ENCODE results near the gene CDKL5.

CDKL5 gene

GRCh38 chrX:18649498-18649951, 224.1 kb downstream of the CDKL5 start:
- peak; percentile 7 for DNase-seq (ENCODE audit: low read depth)
- Histone ChIP-seq H3K4me3 (ENCODE audit: low read length) (no peak overlapping the region), H3K9ac (ENCODE audit: low read length) (no peak overlapping the region), H3K36me3 (ENCODE audit: control insufficient read depth, insufficient read depth, low read length, severe bottlenecking) (no peaks in the 10 kb centered on the region), H3K27me3 (replicated peaks; ENCODE audit: control insufficient read depth, insufficient read depth, low read length) (peaks cover 3% of the 10 kb centered on the region), H3K4me1 (ENCODE audit: control insufficient read depth, insufficient read depth, low read length) (no peaks in the 10 kb centered on the region), H3K9me3 (ENCODE audit: control insufficient read depth, low read length) (no peaks in the 10 kb centered on the region)

- DNase-seq (ENCODE audit: low read depth) = no peak
- H3K9ac ChIP-seq (ENCODE audit: low read length) = no peak overlapping the region
- H3K27me3 ChIP-seq (replicated peaks; ENCODE audit: control insufficient read depth, insufficient read depth, low read length) = peaks cover 3% of the 10 kb centered on the region
- no peaks in the 10 kb centered on the region for H3K36me3 ChIP-seq (ENCODE audit: control insufficient read depth, insufficient read depth, low read length, severe bottlenecking)
- H3K4me3 ChIP-seq (ENCODE audit: low read length) = no peak overlapping the region
- no peaks in the 10 kb centered on the region for H3K4me1 ChIP-seq (ENCODE audit: control insufficient read depth, insufficient read depth, low read length)
- no peaks in the 10 kb centered on the region for H3K9me3 ChIP-seq (ENCODE audit: control insufficient read depth, low read length)
Observed at GRCh38 chrX:18650662-18651061, 225.3 kb downstream of the CDKL5 start.

- no peak for DNase-seq (ENCODE audit: low read depth)
- H3K27me3 ChIP-seq (replicated peaks; ENCODE audit: control insufficient read depth, insufficient read depth, low read length) = peaks cover 3% of the 10 kb centered on the region
- H3K9ac ChIP-seq (ENCODE audit: low read length) = no peak overlapping the region
- H3K4me1 ChIP-seq (ENCODE audit: control insufficient read depth, insufficient read depth, low read length) = no peaks in the 10 kb centered on the region
- no peaks in the 10 kb centered on the region for H3K9me3 ChIP-seq (ENCODE audit: control insufficient read depth, low read length)
- no peak overlapping the region for H3K4me3 ChIP-seq (ENCODE audit: low read length)
- H3K36me3 ChIP-seq (ENCODE audit: control insufficient read depth, insufficient read depth, low read length, severe bottlenecking) = no peaks in the 10 kb centered on the region
Observed at GRCh38 chrX:18652636-18653035, 227.2 kb downstream of the CDKL5 start.

DNA sequence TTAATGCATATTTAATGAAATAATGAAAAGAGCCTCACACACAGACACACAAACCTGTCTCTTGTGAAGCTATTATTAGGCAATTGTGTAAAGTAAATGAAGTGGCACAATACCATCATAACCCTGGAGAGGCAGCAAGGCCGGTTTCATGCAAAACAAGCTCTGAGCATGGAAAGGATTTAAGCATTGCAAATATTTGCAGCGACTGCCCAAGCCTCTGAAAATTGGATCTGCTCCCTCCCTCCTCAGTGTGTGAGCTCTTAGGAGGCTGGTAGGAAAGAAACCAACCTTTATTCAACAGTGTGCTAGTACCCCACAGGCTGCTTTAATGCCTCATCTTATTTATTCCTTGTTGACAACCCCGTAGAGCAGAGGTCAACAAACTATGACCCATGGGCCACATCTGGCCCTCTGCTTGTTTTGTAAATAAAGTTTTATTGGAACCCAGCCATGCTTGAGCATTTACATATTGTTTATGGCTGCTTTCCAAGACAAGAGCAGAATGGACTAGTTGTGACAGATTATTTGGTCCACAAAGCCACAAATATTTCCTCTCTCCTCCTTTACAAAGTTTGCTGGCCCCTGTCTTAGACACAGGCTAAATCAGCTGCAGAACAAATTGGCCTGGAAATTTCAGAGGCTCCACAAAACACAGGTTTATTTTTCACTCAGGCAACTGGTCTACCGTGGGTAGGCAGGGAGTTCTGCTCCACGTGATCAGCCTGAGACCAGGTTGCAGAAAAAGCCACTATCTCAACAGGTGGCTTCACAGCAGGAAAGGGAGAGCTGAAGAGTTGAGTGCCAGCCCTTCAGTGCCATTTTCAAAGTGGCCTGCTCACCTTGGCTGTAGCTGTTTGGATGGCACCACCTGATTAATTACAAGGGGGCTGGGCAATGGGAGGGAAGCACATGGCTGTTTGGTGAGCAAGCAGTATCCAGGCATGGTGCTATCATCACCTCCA, 229.7 kb downstream of the CDKL5 start:
- peaks cover 3% of the 10 kb centered on the region for H3K27me3 ChIP-seq (replicated peaks; ENCODE audit: control insufficient read depth, insufficient read depth, low read length)
- no peak overlapping the region for H3K9ac ChIP-seq (ENCODE audit: low read length)
- H3K4me1 ChIP-seq (ENCODE audit: control insufficient read depth, insufficient read depth, low read length) = no peaks in the 10 kb centered on the region
- no peak overlapping the region for H3K4me3 ChIP-seq (ENCODE audit: low read length)
- H3K9me3 ChIP-seq (ENCODE audit: control insufficient read depth, low read length) = no peaks in the 10 kb centered on the region
- peak; percentile 6 for DNase-seq (ENCODE audit: low read depth)
- no peaks in the 10 kb centered on the region for H3K36me3 ChIP-seq (ENCODE audit: control insufficient read depth, insufficient read depth, low read length, severe bottlenecking)

GRCh38 chrX:18661273-18661672, 235.9 kb downstream of the CDKL5 start:
- DNase-seq (ENCODE audit: low read depth) = no peak
- no peaks in the 10 kb centered on the region for H3K9me3 ChIP-seq (ENCODE audit: control insufficient read depth, low read length)
- no peaks in the 10 kb centered on the region for H3K36me3 ChIP-seq (ENCODE audit: control insufficient read depth, insufficient read depth, low read length, severe bottlenecking)
- H3K4me1 ChIP-seq (ENCODE audit: control insufficient read depth, insufficient read depth, low read length) = no peaks in the 10 kb centered on the region
- no peaks in the 10 kb centered on the region for H3K27me3 ChIP-seq (replicated peaks; ENCODE audit: control insufficient read depth, insufficient read depth, low read length)
- H3K9ac ChIP-seq (ENCODE audit: low read length) = no peak overlapping the region
- no peak overlapping the region for H3K4me3 ChIP-seq (ENCODE audit: low read length)

DNA sequence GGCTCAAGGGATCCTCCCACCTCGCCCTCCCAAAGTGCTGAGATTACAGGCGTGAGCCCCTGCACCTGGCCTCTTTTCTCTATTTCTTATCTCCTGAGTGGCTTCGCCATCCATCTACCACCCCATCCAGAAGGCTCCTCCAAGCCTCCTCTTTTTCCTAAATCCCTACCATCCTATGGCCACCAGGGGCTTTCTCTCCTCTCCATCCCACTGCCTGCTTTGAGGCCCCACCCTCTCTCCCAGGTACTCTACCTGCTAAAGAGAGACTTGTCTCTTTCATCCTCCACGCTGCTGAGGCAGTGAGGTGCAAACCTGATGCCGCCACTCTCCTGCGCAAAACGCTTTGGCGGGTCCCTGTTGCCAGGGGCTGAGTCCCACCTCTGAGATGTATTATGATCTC, 239.5 kb downstream of the CDKL5 start:
- Histone ChIP-seq H3K9me3 (ENCODE audit: control insufficient read depth, low read length) (no peaks in the 10 kb centered on the region), H3K4me1 (ENCODE audit: control insufficient read depth, insufficient read depth, low read length) (no peaks in the 10 kb centered on the region), H3K36me3 (ENCODE audit: control insufficient read depth, insufficient read depth, low read length, severe bottlenecking) (no peaks in the 10 kb centered on the region), H3K4me3 (ENCODE audit: low read length) (no peak overlapping the region), H3K27me3 (replicated peaks; ENCODE audit: control insufficient read depth, insufficient read depth, low read length) (no peaks in the 10 kb centered on the region), H3K9ac (ENCODE audit: low read length) (no peak overlapping the region)
- DNase-seq (ENCODE audit: low read depth) = no peak

- no peak for DNase-seq (ENCODE audit: low read depth)
- Histone ChIP-seq H3K9me3 (ENCODE audit: control insufficient read depth, low read length) (no peaks in the 10 kb centered on the region), H3K36me3 (ENCODE audit: control insufficient read depth, insufficient read depth, low read length, severe bottlenecking) (no peaks in the 10 kb centered on the region), H3K4me1 (ENCODE audit: control insufficient read depth, insufficient read depth, low read length) (no peaks in the 10 kb centered on the region), H3K4me3 (ENCODE audit: low read length) (no peak overlapping the region), H3K27me3 (replicated peaks; ENCODE audit: control insufficient read depth, insufficient read depth, low read length) (no peaks in the 10 kb centered on the region), H3K9ac (ENCODE audit: low read length) (no peak overlapping the region)
Observed at GRCh38 chrX:18666614-18667013, 241.2 kb downstream of the CDKL5 start.

DNA sequence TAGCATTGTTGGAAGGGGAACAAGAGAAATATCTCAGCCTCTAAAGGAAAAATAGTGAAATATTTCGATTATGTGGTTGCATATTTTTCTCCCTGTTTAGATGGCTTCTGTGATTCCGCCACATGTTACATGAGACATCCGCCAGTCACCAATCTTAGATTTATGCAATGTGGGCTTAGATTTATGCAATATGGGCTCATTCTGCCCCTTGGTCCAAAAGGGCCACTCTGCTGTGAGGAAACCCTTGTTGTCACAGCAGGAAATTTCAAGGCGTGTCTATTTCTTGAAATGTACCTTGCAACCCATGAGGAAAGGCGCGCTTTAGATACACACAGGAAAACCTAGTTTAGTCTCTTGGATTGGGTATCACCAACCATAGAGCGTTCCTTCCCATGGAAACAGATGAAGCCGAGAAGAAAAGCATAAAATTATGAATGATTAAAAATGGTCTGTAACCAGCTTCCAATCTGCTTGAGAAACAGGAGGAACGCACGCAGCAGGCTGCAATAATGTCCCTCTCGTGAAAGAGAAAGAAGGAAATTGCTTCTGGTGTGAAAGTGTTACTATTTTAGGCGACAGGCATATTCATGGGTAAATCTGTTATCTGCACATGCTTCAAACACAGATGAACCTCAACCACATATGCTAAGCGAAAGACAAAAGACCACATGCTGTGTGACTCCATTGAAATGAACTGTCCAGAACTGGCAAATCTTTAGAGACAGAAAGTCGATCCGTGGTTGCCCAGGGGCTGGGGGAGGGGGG, 242.8 kb downstream of the CDKL5 start:
- Histone ChIP-seq H3K9me3 (ENCODE audit: control insufficient read depth, low read length) (no peaks in the 10 kb centered on the region), H3K27me3 (replicated peaks; ENCODE audit: control insufficient read depth, insufficient read depth, low read length) (no peaks in the 10 kb centered on the region), H3K9ac (ENCODE audit: low read length) (no peak overlapping the region), H3K4me3 (ENCODE audit: low read length) (no peak overlapping the region), H3K4me1 (ENCODE audit: control insufficient read depth, insufficient read depth, low read length) (no peaks in the 10 kb centered on the region), H3K36me3 (ENCODE audit: control insufficient read depth, insufficient read depth, low read length, severe bottlenecking) (no peaks in the 10 kb centered on the region)
- DNase-seq (ENCODE audit: low read depth) = no peak

DNA sequence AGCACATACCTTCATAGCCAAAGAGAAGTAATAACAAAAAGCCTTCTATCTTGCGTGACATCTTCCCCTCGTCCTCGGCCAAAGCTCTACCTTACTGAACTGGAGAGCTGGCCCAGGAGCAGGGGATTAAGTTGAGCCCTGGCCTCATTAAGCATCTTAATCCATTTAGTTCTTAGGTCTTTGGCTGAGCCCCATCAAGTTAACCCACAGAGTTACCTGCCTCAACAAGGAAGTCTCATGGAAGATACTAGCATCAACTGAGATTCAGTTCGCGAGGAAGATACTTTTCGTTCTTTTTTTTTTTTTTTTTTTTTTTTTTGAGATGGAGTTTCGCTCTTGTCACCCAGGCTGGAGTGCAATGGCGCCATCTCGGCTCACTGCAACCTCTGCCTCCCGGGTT, 246.6 kb downstream of the CDKL5 start, which contains the start of gene RS1:
Gene RS1 (minus strand): TSS at position 101 of the 400 bp plus-strand sequence. CDS start 40 bp downstream, at position 61.
- no peaks in the 10 kb centered on the region for H3K9me3 ChIP-seq (ENCODE audit: control insufficient read depth, low read length)
- H3K9ac ChIP-seq (ENCODE audit: low read length) = no peak within 1 kb of the TSS
- H3K4me3 ChIP-seq (ENCODE audit: low read length) = no peak within 1 kb of the TSS
- no peaks in the 10 kb centered on the region for H3K4me1 ChIP-seq (ENCODE audit: control insufficient read depth, insufficient read depth, low read length)
- no peak for DNase-seq (ENCODE audit: low read depth)
- no peaks in the 10 kb centered on the region for H3K27me3 ChIP-seq (replicated peaks; ENCODE audit: control insufficient read depth, insufficient read depth, low read length)
- H3K36me3 ChIP-seq (ENCODE audit: control insufficient read depth, insufficient read depth, low read length, severe bottlenecking) = no peaks in the 10 kb centered on the region

DNA sequence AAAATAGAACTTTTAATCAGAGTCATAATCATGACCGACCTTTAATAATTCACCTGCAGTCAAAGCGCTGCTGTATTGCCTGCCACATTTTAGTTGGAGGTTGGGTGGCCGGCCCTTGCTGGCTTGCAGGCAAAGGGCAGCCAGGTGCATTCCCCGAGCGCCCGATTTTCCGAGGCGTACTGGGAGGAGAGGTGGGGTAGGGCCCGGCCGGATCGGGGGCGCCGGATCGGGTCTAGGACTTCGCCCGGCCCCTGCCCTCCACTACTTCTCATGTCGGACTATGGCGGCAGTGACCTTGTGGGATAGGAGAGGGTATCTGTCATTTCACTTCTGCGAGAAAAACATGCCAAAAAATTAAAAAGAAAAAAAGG, 249.0 kb downstream of the CDKL5 start:
- Histone ChIP-seq H3K36me3 (ENCODE audit: control insufficient read depth, insufficient read depth, low read length, severe bottlenecking) (no peaks in the 10 kb centered on the region), H3K27me3 (replicated peaks; ENCODE audit: control insufficient read depth, insufficient read depth, low read length) (no peaks in the 10 kb centered on the region), H3K9ac (ENCODE audit: low read length) (peak overlapping the region; percentile 29), H3K4me3 (ENCODE audit: low read length) (peak overlapping the region; percentile 74), H3K4me1 (ENCODE audit: control insufficient read depth, insufficient read depth, low read length) (no peaks in the 10 kb centered on the region), H3K9me3 (ENCODE audit: control insufficient read depth, low read length) (no peaks in the 10 kb centered on the region)
- DNase-seq (ENCODE audit: low read depth) = no peak
